ENCODE results near the gene AUNIP. TPM values are rescaled to one million over a fixed set of nuclear protein-coding genes. Genes with fewer than 3 reads are reported as not detected.

The AUNIP gene
- total and polyA plus RNA-seq, 2 experiments from 2014 or later, result 20.9 to 21.9 TPM

GRCh38 chr1:25831569-25832196 is 27.6 kb downstream of the AUNIP start:
- Histone ChIP-seq H3K27ac (ENCODE audit: low read depth) (no peak overlapping the region), H3K9me2 (ENCODE audit: insufficient read depth) (no peaks in the 10 kb centered on the region), H3F3A (replicated peaks; ENCODE audit: low read depth) (peaks cover 4% of the 10 kb centered on the region; the same call in 1 of the 2 replicates), H4K20me1 (replicated peaks; ENCODE audit: insufficient read depth) (peaks cover 36% of the 10 kb centered on the region), H3K36me3 (ENCODE audit: insufficient read depth) (peaks cover 70% of the 10 kb centered on the region), H2AFZ (no peak overlapping the region), H3K4me2 (no peak overlapping the region), H3K4me1 (ENCODE audit: insufficient read depth) (no peaks in the 10 kb centered on the region), H3K79me2 (replicated peaks; ENCODE audit: insufficient read depth) (0 out of 2 replicates have a peak, but pooled peaks cover 12% of the 10 kb centered on the region), H3K27me3 (ENCODE audit: insufficient read depth) (no peaks in the 10 kb centered on the region), H3K4me3 (no peak overlapping the region)
- DNase-seq (ENCODE audit: low spot score) (no peak), ATAC-seq (no peak)
- Mint-ChIP-seq H3K4me1 (no peaks in the 10 kb centered on the region), H3K9me3 (no peaks in the 10 kb centered on the region), H3K36me3 (ENCODE audit: low read depth) (peaks cover 81% of the 10 kb centered on the region), H3K27ac (no peak overlapping the region), H3K4me3 (no peak overlapping the region), H3K27me3 (ENCODE audit: insufficient read depth, low read depth, poor library complexity) (no peaks in the 10 kb centered on the region)
- no peak for TF ChIP-seq NANOG (IDR thresholded peaks at IDR 0.05; ENCODE audit: borderline replicate concordance)
- no peak for TF ChIP-seq ZNF331 (CRISPR knock-in tag; IDR thresholded peaks at IDR 0.05; ENCODE audit: low read depth)
- TF ChIP-seq ZNF462 (CRISPR knock-in tag; IDR thresholded peaks at IDR 0.05), result no peak
- no peak for TF ChIP-seq JUNB (IDR thresholded peaks at IDR 0.05; ENCODE audit: unreplicated experiment)
- no peak for TF ChIP-seq STAT1 (IDR thresholded peaks at IDR 0.05; ENCODE audit: unreplicated experiment)
- no peak for TF ChIP-seq CTCF (conservative IDR thresholded peaks at IDR 0.05; ENCODE audit: low read depth in 2 of 2)
- TF ChIP-seq ZNF114 (CRISPR knock-in tag; IDR thresholded peaks at IDR 0.05), result no peak
- no peak for TF ChIP-seq EZH2 (IDR thresholded peaks at IDR 0.05; ENCODE audit: low read depth, unreplicated experiment)
- no peak for TF ChIP-seq CREB1 (CRISPR knock-in tag; IDR thresholded peaks at IDR 0.05; ENCODE audit: low read depth)
- TF ChIP-seq REST (IDR thresholded peaks at IDR 0.05; ENCODE audit: unreplicated experiment), result no peak
- no peak for TF ChIP-seq ETS1 (IDR thresholded peaks at IDR 0.05)

Measured in GM23338 (cell line).